Activated T-helper 1 cell treated with Interleukin-2 at 50 U/mL for 16 hours (primary cell): Measurements from ENCODE around the gene FAM13C.
"Not testable (repeated sequence)": the region's sequence is repeated elsewhere in the genome, so short reads cannot be mapped to it uniquely, and the experiment has no call there.

ENCODE experiments used
- DNase-seq: peaks from one replicate; pipeline ENCODE4 v3.0.0-alpha.2; 2020; ENCODE audit warnings: low read depth

The FAM13C gene

DNA sequence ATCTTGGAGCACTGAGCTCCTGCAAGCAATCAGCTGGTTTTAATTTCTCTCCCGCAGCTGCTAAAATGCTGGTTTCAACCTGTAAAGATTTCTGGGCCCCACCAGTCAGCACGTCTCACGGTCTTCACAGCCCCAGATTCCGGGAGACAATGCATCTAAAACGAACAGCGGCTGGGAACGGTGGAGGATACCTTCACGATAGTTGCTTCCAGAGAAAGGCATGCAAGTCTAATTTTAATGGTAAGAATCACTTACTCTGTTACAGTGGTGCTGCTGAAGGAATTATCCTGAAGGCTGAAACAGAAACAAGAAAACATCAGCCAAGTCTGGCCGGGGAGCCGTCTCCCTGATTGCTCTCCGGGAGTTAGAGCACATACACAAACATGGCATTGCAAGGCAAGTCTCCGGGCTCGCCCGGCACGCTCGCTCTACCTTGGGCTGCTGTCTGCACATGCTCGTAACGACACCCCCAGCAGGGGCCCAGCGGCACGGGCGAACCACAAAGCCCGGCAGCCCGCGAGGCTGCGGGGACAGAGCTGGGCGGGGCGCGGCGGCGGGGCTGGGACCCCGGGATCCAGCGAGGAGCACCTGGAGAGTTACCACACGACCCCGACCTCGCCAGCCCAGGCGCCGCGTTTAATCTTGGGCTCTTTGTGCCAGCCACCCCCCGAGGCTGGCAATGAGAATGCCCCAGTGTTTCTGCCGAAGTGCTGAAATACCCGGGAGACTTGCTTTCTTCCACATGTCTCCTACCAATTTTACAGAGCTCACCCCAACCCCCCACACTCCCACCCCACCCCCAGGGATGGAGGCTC, at the start of gene FAM13C:
Gene FAM13C, minus strand, starts transcription at position 406 of the 815 bp plus-strand sequence. Its CDS starts 89 bp downstream, at position 317.
- DNase-seq, result no peak

DNA sequence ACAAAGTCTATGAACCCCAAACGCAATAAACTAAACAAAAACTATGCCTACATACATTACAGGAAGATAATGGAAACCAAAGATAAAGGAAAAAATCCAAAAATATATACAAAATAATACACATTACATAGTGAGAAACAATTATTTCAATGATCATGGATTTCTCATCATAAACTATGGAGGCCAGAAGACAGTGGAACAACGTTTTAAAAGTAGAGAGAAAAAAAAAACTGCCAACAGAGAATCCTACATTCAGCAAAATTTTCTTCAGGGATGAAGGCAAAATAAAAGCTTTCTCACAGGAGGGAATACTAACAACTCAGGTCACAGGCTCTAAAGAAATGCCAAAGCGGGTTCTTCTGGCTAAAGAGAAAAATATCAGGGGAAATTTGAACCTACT, 42.9 kb upstream of the FAM13C start:
- DNase-seq, result no peak

DNA sequence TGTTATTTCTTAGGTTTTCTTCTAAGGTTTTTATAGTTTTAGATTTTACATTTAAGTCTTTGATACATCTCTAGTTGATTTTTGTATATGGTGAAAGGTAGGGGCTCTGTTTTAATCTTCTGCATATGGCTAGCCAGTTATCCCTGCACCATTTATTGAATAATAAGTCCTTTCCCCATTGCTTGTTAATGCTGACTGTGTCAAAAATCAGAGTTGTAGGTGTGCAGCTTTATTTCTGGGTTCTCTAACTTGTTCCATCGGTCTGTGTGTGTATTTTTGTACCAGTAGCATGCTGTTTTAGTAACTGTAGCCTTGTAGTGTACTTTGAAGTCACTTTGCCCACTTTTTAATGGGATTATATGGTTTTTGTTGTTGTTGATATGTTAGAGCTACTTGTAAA, 37.9 kb upstream of the FAM13C start:
- no peak for DNase-seq

DNA sequence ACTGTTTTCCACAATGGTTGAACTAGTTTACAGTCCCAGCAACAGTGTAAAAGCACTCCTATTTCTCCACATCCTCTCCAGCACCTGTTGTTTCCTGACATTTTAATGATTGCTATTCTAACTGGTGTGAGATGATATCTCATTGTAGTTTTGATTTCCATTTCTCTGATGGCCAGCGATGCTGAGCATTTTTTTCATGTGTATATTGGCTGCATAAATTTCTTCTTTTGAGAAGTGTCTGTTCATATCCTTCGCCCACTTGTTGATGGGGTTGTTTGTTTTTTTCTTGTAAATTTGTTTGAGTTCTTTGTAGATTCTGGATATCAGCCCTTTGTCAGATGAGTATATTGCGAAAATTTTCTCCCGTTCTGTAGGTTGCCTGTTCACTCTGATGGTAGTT, 37.0 kb upstream of the FAM13C start:
- not testable (repeated sequence) for DNase-seq

DNA sequence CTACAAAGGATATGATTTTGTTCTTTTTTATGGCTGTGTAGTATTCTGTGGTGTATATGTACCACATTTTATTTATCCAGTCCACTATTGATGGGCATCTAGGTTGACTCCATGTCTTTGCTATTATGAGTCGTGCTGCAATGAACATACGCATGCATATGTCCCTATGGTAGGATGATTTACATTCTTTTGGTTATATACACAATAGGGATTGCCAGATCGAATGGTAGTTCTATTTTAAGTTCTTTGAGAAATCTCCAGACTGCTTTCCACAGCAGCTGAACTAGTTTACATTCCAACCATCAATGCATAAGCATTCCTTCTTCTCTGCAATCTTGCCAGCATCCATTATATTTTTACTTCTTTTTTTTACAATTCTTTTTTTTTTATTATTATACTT, 35.6 kb upstream of the FAM13C start:
- no peak for DNase-seq

DNA sequence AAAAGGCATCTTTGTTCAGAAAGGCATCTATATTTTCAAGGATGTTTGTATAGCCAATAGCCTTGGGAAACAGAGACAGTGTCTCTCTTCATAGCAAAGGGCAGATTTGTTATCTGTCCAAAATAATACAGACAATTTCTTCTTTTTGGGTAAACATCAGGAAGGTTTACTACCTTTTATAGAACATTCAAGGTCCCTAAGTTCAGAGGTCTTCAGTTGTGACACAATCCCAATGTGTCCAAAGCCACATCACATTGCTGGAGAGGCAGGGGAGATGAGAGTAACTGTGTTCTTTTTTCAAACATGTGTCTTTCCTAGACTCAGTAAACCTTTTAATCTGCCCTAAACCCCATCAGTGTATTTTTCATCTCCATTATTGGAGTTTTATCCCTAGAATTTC, 33.6 kb upstream of the FAM13C start:
- no peak for DNase-seq

DNA sequence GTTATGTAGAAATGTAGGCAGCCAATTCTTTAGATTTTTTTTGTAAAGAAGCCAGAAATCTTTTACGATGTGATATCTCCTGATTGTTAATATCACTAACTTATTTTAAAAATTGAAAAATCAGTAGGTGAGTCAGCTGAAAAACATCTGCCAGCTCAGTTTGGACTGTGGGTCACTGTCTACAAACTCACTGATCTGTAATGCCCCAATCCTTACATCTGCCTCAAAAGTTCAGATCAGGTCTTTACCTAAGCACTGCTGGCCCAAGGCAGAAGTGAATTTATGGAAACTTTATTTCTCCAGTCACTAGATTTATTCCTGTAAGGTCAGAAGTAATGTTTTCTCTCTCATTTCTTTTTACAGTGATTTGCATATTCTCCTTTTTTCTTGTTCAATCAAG, 31.0 kb upstream of the FAM13C start:
- DNase-seq, result no peak

DNA sequence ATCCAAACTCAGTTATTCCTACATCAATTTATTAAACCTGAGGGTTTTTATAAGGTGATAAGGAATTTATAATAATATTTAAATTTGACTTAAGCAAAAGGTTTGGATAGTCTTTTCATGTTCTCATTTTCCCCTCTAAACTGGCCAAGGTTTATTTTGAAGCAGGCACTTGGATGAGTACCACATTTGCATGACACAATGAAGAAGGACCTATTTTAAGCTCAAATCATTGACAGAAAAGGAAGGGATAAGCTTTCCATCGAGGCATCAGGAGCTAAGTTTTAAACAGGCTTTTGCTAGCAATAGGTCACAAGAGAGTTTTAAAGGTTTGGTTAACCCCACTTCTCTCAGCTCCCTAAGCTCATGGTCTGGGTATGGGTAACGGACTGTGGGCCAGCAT, 28.7 kb upstream of the FAM13C start:
- no peak for DNase-seq

DNA sequence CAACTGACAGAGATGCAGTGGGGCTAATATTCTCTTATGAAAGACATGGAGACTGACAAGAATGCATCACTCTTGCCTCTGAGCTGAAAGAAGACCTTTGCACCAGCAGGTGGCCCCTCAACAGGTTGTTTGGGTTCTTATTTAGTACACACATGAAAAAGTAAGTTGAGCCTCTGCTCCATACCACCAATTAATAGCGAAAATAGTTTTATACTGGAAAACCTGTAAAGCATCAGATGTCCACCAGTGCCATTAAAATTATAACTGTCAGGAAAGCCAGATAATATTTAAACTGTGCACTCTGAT, 26.3 kb upstream of the FAM13C start:
- DNase-seq, result no peak

DNA sequence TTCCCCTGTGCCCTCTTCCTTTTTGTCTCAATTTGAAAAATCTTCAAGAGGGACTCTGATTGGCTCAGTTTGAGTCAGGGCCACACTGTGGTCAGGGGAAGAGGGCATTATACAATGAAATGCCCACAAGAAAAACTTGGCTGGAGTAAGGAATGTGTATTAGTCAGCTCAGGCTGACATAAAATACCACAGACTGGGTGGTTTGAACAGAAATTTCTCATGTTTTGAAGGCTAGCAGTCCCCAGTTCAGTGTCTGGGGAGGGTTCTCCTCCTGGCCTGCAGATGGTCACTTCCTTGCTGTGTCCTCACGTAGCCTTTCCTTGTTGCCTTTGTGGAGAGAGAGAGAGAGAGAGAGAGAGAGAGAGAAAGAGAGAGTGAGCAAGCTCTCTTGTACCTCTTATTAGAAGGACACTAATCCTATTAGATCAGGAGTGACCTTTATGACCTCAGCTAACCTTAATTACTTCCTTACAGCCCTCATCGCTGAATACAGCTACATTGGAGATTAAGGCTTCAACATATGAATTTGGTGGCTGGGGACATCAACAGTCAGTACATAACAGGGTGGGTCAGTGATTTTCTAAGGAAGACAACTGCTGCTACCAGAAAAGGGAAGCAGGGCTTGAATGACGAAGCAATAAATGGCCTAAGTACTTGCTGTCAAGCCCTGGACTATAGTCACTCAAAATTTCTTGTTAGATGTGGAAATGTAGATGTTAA, 25.8 kb upstream of the FAM13C start:
- DNase-seq, result no peak

DNA sequence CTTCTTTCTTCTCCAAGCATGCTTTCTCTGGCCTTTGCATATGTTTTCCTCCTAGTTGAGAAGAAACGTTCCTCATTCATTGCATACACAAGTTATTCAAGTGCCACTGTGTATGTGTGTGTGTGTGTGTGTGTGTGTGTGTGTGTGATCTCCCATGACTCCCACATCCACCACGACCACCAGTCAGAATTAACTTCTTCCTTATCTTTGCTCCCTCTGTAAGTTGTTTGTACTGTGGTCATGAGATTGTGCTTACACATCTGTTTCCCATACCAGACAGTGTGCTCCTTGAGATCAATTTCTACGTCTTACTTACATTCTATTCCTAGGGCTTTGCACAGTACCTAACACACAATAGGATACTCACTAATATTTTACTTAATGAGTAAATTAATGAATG, 22.4 kb upstream of the FAM13C start:
- DNase-seq, result no peak

DNA sequence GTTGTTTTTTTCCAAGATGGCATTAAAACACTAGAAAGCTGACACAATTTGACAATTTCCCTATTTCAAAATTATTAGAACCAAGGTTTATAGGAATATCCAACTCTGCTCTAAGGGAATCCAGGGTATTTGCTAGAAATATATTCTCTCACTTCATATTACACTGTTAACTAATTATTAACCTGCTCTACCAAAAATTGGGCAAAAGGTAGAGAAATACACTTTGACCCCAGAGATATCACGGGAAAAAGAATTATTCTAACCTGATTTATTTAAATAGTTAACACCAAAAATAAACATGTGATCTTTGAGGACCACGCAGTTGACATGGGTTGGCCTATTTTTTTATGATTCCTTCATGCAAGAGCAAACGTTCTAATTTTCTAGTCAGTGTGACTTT, 21.6 kb upstream of the FAM13C start:
- DNase-seq, result no peak

DNA sequence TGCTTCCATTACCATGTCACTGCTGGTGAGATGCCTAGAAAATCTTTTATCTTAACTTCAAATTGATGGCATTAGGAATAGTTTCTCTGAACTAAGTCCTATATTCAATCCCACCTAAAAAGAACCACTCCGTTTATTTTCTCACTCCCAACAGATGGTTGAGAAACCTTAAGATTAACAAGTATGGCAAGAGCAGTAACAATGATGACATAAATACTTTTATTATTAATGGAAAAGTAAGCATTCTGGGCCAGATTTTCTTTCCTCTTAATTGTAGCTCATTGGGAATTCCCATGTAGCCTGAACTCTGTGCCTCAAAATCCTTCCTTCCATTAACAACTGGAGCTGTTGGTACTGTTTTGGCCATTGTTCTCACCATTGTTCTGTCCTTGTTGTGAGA, 21.1 kb upstream of the FAM13C start:
- DNase-seq, result no peak

DNA sequence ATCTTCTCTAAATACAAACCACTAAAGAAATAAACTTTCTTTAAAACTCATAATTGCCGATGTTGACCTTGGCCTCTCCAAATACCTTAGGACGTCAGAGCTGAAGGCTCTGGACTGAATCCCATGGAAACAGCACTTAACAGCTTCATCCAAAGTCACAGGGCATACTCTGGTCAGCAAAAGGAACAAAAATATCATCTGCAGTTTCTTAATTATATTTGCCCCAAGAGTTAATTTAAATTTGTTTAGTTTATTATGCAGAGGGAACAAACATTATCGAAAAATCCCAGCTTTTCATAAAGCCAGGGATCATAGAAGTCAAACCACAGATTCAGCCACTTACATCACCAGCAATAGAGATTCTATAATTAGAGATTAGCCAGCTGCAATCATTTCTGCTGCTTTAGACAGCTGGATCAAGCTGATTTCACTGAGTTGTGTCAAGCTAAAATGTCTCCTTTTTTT, 20.5 kb upstream of the FAM13C start:
- no peak for DNase-seq

DNA sequence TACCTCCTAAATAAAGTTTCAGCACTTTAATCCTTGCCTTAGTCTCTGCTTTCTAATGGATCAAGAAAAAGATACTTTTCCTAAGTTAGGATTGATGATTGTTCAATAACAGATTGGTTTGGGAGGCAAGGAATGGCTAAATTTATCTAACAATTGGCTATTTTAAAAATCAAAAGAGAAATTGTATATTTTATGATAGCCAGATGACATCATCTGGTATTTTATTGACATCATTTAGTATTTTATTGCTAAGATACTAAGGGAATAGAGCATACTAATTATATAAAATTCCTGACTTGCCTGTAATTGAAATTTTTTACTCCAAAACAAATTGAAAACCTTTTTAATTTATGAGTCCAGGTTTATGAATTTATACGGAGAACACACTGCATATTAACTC, 19.3 kb upstream of the FAM13C start:
- DNase-seq, result no peak

DNA sequence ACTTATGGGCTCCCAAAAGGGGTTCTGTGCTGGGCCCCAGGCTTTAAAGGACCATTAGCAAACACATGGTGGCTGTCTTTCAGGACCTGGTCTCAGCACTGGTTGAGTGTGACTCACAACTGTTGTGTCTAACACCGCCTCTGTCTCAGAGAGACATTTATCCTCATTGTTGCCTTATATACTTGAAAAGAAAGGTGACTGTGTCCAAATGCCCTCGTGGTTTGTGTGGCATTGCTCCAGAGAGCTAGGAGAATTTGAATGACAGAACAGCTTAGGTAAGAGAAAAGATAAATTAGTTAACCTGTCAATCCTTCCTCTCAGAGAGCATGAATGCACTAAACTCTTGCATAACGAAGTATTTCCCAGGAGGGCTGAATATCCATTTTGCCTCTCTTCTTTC, 14.5 kb upstream of the FAM13C start:
- DNase-seq, result no peak

DNA sequence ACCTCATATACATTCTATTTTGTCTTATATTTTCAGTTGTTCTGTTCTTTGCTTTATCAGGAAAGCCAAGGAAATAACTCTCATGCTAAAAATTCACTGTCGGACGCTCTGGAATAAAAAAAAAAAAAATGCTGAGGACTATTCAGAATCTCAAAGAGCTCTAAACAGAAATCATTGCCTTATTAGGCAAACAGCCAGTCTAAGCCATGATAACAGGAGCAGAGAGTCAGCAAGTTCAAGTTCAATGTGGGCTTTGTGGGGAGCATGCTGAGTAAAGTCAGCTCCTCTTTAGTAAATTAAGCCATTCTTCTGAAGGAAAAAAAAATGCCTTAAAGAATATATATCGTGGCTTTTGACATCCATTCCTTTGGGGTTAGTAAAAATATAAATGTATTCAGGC, 13.6 kb upstream of the FAM13C start:
- no peak for DNase-seq

DNA sequence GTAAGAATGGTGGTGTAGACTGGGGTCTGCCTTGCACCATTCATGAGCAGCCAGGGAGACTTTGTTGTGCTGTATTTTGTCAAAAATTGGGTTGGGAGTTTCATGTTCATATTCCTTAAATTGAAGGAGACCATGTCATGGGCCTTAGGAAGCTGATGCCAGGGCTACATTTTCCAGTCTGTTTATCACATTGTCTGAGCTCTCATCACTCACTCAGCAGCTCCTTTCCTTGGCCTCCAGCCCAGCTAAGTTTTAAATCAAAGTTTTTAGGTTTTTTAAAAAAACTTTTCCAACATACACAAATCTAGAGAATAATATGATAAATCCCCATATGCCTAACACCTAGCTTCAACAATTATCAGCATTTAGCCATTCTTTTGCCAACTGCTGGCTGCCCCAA, 12.6 kb upstream of the FAM13C start:
- DNase-seq, result no peak

DNA sequence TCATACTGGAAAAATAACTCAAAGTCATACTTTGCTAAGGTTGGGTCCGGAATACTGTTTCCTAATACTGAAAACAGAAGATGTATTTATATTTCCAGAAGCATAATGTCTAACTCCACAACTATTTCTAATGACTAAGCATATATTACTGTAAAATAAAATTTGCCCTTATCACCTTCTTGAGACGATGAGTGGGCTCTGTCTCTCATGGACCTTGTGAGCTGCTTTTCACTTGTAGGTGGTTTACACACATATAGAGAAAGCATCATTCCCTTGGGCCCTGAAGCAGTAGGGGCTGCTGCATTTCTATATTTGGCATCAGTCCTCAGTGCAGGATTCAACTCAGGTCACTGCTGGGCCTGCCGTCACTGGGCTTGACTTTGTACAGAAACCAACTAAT, 10.7 kb upstream of the FAM13C start:
- no peak for DNase-seq

DNA sequence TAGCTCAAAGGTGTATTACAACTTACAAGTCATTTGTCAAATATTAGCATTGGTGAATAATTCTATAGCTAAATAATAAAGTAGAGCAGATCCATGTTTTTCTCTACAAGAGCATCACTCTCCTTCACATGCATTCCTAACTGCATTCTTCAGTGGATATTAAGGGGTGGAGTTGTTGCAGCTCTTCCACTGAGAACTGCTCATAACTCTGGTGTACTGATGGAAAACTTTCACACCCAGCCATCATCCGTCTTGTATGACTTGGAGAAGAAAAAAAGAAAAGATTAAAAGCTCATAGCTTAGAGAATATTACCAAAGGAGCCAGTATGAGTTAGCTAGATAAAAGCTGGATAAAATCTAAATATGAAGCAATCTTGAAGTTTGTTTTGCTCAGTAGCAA, 10.2 kb upstream of the FAM13C start:
- no peak for DNase-seq

DNA sequence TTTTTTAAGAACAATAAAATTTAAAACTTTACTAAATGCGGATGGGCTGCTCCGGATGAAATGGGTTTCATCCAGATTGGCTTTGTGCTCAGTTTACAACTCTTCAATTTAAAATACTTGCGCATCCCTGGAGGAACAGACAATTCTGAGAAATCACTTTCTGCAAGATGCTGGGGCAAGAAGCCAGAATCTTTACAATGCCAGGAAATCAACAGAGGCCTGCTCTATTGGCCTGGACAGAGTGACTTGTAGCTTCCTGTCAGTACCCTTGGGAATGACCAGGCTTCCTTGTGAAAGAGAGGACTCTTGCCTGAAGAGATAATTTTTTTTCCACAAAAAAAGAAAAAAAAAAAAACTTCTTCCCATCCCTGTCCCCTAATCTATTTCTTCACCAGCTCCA, 3.9 kb upstream of the FAM13C start:
- no peak for DNase-seq

DNA sequence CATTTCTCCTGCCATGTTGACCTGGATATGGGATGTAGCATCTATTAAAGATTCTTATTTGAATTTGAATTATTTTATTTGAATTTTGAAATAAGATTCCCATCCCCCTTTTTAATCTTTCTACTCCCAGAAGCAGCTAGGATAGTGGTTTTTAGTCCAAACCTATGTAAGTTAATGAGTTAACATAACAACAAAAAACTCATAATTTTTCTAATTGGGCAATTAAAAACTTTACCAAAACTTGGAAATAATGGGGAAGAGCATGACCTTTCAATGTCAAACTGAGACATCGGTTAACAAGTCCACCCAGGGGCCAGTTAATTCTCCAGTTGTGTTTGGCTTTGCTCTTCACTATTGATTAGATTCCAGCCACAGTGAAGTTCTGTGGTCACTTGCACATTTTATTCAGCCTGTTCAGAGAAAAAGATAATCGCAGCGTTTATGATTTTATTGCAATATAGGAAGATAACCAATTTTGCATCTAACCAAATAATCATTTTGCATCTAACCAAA, 1.2 kb upstream of the FAM13C start:
- no peak for DNase-seq

DNA sequence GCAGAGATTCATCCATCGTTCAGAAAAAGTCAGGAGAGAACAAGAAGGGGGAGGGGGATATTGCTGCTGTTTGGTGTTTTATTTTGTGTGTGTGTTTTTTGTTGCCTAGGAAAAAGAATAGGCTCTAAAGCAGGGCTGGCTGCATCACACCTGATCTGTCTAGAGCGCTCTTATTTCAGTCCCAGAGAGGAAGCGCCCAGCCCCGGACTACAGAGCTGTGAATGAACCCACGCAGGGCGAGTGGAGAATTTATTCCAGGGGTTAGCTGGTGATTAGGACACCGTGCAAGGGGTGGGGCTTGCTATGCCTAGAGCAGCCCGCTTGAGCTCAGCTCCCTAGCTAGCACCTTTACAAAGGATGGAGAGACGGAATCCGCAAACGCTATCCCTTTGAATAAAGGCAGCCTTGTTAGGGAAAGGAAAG, 621 bp upstream of the FAM13C start:
- no peak for DNase-seq
